SU-DHL-6 (cell line): ENCODE data around the gene WWOX.

Experiments used
- EZH2phosphoT487 ChIP-seq: fragments of 200-600 bp; sonication (generic), shearing (Covaris generic); conservative IDR thresholded peaks from 2 replicates; pipeline ENCODE4 v1.6.1; 2018; ENCODE audit warnings: mild to moderate bottlenecking, antibody characterized with exemption, low read length, moderate library complexity, mixed read lengths
- TF ChIP-seq, protein P1 (sequence below): fragments of 200-600 bp; sonication (generic); IDR thresholded peaks from one replicate; pipeline ENCODE4 v1.5.1; 2017; ENCODE audit warnings: antibody characterized with exemption, mild to moderate bottlenecking, low read length, moderate library complexity; ENCODE audit not compliant: insufficient read depth, poor library complexity, severe bottlenecking

DNA sequence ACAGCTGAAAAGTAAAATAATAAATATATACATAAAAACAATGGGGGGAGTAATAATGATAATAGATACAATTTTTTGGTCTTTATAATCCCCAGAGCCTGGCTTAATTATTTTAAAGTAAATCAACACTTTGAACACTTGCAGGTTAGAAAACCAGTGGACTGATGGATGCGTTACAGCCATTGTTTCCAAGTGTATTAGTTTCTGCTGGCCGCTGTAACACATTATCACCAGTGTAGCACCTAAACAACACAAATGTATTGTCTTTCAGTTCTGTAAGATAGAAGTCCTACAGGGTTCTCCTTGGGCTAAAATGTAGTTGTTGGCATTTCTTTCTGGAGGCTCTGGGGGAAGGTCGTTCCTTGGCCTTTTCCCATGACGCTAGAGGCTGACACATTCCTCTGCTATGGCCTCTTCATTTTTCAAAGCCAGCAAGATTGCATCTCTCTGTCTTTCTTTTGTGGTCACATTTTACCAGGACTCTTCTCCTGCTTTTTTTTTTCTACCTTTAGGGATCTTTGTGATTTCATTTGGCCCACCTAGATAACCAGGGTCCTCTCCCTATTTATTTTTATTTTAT, 116.8 kb downstream of the WWOX start:
- TF ChIP-seq, protein P1, sequence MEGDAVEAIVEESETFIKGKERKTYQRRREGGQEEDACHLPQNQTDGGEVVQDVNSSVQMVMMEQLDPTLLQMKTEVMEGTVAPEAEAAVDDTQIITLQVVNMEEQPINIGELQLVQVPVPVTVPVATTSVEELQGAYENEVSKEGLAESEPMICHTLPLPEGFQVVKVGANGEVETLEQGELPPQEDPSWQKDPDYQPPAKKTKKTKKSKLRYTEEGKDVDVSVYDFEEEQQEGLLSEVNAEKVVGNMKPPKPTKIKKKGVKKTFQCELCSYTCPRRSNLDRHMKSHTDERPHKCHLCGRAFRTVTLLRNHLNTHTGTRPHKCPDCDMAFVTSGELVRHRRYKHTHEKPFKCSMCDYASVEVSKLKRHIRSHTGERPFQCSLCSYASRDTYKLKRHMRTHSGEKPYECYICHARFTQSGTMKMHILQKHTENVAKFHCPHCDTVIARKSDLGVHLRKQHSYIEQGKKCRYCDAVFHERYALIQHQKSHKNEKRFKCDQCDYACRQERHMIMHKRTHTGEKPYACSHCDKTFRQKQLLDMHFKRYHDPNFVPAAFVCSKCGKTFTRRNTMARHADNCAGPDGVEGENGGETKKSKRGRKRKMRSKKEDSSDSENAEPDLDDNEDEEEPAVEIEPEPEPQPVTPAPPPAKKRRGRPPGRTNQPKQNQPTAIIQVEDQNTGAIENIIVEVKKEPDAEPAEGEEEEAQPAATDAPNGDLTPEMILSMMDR, result no peak
- no peak for TF ChIP-seq EZH2phosphoT487
